MCF 10A (cell line): ENCODE data around the gene PRUNE1. TPM values are rescaled to one million over a fixed set of nuclear protein-coding genes. Genes with fewer than 3 reads are reported as not detected.

Experiments used
- BruUV-seq: library from RNA; stranded (reverse); fragments of 400-500 nt; replicated peaks from 2 replicates; lab custom pipeline; 2021; lab: Mats Ljungman, UMichigan
- CTCF ChIA-PET: fragments of 300-600 bp; sonication (Branson Sonifier 250); formaldehyde crosslinking; extraction: SDS; loops from one replicate; lab custom pipeline; 2021; ENCODE audit warnings: antibody characterized with exemption, inconsistent platforms; lab: Yijun Ruan, JAX
- POLR2A ChIA-PET: fragments of 300-600, 350-650 bp; sonication (Branson Sonifier 250); formaldehyde crosslinking; extraction: SDS; loops from one replicate; lab custom pipeline; 2020; ENCODE audit warnings: antibody characterized with exemption, inconsistent platforms; lab: Yijun Ruan, JAX
- DNase-seq: peaks from one replicate; pipeline ENCODE4 v3.0.0-alpha.2; 2018; ENCODE audit not compliant: unreplicated experiment
- H3K27ac Mint-ChIP-seq: one replicate; pipeline ENCODE4 v1.8.0; 2022; ENCODE audit warnings: mild to moderate bottlenecking, low read depth, mixed read lengths; ENCODE audit not compliant: unreplicated experiment
- H3K27me3 Mint-ChIP-seq: one replicate; pipeline ENCODE4 v1.8.0; 2022; ENCODE audit warnings: mixed read lengths; ENCODE audit not compliant: insufficient read depth, unreplicated experiment
- H3K36me3 Mint-ChIP-seq: one replicate; pipeline ENCODE4 v1.8.0; 2022; ENCODE audit warnings: mild to moderate bottlenecking, moderate library complexity, mixed read lengths; ENCODE audit not compliant: insufficient read depth, unreplicated experiment
- H3K4me1 Mint-ChIP-seq: one replicate; pipeline ENCODE4 v1.8.0; 2022; ENCODE audit warnings: mixed read lengths; ENCODE audit not compliant: insufficient read depth, unreplicated experiment
- H3K4me3 Mint-ChIP-seq: one replicate; pipeline ENCODE4 v1.8.0; 2022; ENCODE audit warnings: mild to moderate bottlenecking, moderate library complexity, mixed read lengths; ENCODE audit not compliant: unreplicated experiment
- H3K9me3 Mint-ChIP-seq: one replicate; pipeline ENCODE4 v1.8.0; 2022; ENCODE audit warnings: mixed read lengths; ENCODE audit not compliant: unreplicated experiment
- CTCF ChIP-seq: fragments of 200-600 bp; IDR thresholded peaks from one replicate; pipeline ENCODE4 v1.8.0; 2022; ENCODE audit warnings: antibody characterized with exemption, mild to moderate bottlenecking; ENCODE audit not compliant: unreplicated experiment
- intact Hi-C: fragments of 100-400 bp; cut with micrococcal nuclease; formaldehyde crosslinking; loops from 2 replicates; pipeline ENCODE4 v1.14.1; 2022
- total RNA-seq: library from RNA; stranded (reverse); gene quantifications from 2 replicates; pipeline ENCODE4 v1.2.3, GENCODE V29; 2022

PRUNE1 gene
- total RNA-seq, 1 experiment from 2014 or later = 17.6 TPM

DNA sequence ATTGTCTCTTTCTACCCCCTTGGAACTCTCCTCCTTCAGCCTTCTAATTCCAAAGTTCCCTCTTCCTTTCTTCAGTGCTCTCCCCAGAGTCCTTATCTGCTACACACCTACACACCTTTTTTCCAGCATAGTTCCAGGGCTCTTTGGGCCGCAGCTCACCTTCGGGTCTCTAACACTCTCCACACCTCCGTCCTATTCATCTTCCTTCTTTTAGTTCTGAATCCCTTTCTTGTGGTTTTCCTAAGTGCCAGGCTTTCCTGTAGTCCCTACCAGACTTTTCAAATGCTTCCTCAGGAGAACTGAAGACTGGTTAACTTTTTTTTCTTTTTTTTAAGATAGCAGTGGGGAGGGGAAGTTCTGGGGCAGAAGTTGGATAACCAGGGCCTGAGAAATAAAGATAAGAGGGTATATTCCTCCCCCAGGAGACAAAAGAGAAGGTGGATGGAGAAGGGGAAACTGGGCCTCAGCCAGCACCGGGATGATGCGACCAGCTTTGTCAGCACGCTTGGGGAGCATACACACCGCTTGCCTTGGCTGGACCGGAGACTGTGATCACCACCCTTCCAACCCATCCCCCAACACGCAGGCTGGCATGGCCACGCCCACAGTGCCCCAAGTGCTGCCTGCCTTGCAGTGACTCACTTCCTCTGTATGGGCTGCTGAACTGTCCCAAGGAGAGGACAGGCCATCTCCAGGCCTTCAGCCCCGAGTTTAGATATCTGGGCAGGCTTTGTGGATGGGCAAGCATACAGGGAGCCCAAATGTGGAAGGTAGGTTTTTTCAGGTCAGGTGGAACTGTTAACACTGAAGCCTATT is 31.2 kb upstream of the PRUNE1 start:
- no TSS peak for BruUV-seq
- Mint-ChIP-seq H3K4me1 (peaks cover 40% of the 10 kb centered on the region), H3K36me3 (no peaks in the 10 kb centered on the region), H3K27me3 (no peaks in the 10 kb centered on the region), H3K27ac (peak overlapping the region; percentile 23), H3K9me3 (no peaks in the 10 kb centered on the region), H3K4me3 (peak overlapping the region; percentile 57)
- ChIA-PET CTCF (interaction anchor here (0.5 to 14.2 kb wide), 17 partner anchors 8 to 742 kb away, joined by 3 to 302 read pairs (median 3); partner anchors contain the start of gene MINDY1), POLR2A (interaction anchor here (0.7 to 3.7 kb wide), 13 partner anchors 9 to 406 kb away, joined by 3 to 43 read pairs (median 4); partner anchors contain the start of genes MINDY1 and SETDB1)
- TF ChIP-seq CTCF = no peak
- intact Hi-C loops = loop anchor here (5.0 kb wide), 2 partner anchors 350 to 515 kb away; partner anchors contain the start of gene ENSA
- DNase-seq = peak; percentile 96

DNA sequence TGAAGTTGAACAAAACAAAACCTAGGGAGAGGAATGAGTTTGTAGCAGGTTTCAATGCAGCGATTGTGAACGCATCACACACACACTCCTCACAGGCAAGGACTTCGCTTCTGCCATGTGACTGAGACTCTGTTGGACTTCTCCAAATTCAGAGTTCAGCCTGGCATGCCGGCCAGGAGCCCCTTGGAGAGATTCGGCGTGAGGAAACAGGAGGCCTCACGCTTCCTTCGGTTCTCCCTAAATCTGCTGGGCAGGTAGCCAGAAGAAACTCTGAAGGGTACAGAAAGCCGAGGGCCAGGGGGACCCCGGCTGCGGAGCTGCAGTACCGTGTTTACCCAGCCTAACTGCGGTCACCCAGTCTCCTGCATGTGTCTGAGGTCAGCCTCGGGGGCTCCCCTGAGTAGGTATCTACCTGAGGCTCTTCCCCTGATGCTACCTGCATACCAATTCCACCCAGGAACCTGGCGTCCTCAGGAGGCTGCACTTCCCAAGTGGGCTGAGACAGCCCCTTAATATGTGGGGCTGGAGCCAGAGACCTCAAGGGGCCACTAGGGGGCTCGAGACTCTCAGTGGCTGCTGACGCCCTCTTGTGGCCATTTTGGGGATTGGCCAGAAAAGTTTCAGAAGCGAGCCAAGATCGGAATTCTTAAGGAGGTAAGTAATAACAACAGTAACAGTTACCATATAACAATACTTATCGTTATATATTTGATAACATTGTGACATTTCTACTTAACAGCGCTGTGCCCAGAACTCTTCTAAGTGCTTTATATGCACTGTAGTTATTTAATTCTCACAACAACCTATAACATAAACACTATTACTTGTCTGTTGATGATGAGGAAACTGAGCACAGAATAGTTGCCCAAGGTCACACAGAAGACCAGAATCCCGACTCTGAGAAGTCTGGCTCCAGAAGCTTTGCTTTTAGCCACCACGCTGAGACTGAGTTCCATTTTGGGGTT is 28.9 kb upstream of the PRUNE1 start:
- no peak overlapping the region for H3K27ac Mint-ChIP-seq
- no peak overlapping the region for H3K4me3 Mint-ChIP-seq
- no TSS peak for BruUV-seq
- H3K4me1 Mint-ChIP-seq = peaks cover 32% of the 10 kb centered on the region
- POLR2A ChIA-PET = interaction anchor here (0.7 to 3.7 kb wide), 6 partner anchors 16 to 53 kb away, joined by 3 to 43 read pairs (median 15); partner anchors contain the start of genes MINDY1 and SETDB1
- peak; percentile 100 for TF ChIP-seq CTCF
- H3K36me3 Mint-ChIP-seq = no peaks in the 10 kb centered on the region
- DNase-seq = peak; percentile 95
- CTCF ChIA-PET = interaction anchor here (0.6 to 14.2 kb wide), 27 partner anchors 9 to 626 kb away, joined by 3 to 302 read pairs (median 4); partner anchors contain the start of genes ADAMTSL4 and MINDY1
- no peaks in the 10 kb centered on the region for H3K9me3 Mint-ChIP-seq
- intact Hi-C loops = loop anchor here (1.0 to 5.0 kb wide), 5 partner anchors 27 to 517 kb away; partner anchors contain the start of genes ENSA and MINDY1
- no peaks in the 10 kb centered on the region for H3K27me3 Mint-ChIP-seq

DNA sequence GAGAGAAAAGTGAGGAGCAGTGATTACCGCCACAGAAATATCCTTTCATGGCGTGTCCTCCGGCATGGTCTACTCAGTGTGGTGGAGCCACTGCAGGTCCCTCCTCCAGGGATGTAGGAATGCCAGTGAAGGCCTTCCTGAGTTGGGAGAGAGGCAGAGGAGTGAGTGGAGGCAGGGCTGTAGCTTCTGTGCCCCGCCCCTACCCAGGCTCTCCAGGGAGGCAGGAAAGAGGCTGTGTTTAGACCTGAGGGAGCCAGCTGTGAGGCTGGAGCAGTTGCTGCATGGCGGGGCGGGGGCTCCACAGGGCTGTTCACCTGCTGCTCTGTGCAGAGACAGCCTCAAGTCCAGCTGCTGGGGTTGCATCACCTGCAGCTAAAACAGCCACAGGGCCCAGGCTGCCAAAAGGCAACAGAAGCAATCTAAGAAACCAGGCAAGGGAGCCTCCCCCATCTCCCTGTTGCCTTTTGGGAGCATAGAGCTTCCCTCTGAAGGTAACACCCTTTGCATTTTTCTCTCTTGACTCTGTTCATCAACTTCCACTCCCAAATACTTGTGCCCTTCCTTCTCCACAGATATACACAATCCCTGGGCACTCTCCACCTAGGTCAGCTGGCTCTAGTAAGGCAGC is 27.0 kb upstream of the PRUNE1 start:
- Mint-ChIP-seq H3K27ac (peak overlapping the region; percentile 20), H3K9me3 (no peaks in the 10 kb centered on the region), H3K4me3 (no peak overlapping the region), H3K36me3 (no peaks in the 10 kb centered on the region), H3K27me3 (no peaks in the 10 kb centered on the region), H3K4me1 (peaks cover 40% of the 10 kb centered on the region)
- intact Hi-C loops = loop anchor here (5.0 kb wide), 1 partner anchor 429 kb away; no protein-coding TSS in a partner anchor
- TF ChIP-seq CTCF = no peak
- CTCF ChIA-PET = interaction anchor here (0.6 to 14.2 kb wide), 10 partner anchors 11 to 423 kb away, joined by 3 to 302 read pairs (median 5); partner anchors contain the start of gene MINDY1
- no TSS peak for BruUV-seq
- peak; percentile 57 for DNase-seq
- POLR2A ChIA-PET = interaction anchor here (0.7 to 3.6 kb wide), 12 partner anchors 8 to 59 kb away, joined by 3 to 41 read pairs (median 4); partner anchors contain the start of genes MINDY1 and SETDB1
